ENCODE results near the gene ETV7.
"Not testable (repeated sequence)": the region's sequence is repeated elsewhere in the genome, so short reads cannot be mapped to it uniquely, and the experiment has no call there.

The ETV7 gene

DNA sequence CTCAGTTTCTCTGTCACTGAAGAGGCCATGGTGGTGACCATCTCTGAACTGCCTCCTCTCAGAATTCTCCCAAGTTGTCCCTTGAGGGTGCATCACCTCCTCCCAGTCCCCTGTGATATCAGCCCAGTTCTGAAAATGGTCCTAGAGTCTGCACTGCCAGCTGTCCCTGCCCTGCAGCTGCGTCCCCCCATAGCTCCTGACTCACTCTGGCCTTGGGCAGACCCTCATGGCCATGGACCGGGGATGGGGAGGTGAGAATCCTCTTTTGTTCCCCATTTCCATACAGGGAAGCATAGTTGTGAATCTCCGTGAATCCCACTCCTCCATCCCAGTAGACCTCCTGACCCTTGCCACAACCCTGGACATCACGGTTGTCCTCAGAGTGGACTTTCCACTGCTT, 4.5 kb downstream of the ETV7 start:
- DNase-seq: no peak

- no peak for DNase-seq
These were observed 5.7 kb downstream of the ETV7 start for GRCh38 chr6:36381502-36382389.

DNA sequence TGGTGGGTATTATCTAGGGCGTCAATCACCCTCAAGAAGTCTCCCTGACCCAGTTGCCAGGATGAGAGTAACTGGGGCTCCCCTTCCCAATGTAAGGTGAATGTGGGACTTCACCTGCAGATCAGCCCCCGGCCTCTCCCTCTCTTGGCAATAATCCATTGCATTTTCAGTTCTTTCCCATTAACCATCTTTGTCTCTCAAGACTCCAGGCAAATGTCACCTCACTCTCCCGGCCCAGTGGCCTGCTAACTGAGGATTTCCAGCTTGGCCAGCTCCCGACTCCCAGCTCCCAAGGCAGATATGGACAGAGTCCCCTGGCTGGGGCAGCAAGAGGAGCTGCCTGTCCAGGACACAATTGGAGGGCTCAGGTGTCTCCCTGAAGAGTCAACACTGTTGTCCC, 7.3 kb downstream of the ETV7 start:
- no peak for DNase-seq

DNA sequence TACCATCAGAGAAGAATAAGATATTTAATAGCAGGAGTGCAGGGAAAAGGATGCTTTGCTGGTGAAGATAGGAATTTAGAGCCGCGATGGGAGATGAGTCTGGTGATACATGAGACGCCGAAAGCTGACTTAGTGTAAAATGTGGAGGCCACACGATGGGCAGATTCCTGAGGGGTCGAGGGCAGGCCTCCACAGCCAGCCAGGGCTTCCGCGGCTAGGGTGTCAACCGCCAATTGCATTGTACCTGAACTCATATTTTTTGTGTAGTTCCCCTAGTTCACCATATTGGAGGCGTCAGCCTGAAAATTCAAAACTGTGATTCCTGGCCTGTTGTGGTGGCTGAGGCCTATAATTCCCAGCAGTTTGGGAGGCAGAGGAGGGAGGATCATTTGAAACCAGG, 8.5 kb downstream of the ETV7 start:
- DNase-seq: no peak

DNA sequence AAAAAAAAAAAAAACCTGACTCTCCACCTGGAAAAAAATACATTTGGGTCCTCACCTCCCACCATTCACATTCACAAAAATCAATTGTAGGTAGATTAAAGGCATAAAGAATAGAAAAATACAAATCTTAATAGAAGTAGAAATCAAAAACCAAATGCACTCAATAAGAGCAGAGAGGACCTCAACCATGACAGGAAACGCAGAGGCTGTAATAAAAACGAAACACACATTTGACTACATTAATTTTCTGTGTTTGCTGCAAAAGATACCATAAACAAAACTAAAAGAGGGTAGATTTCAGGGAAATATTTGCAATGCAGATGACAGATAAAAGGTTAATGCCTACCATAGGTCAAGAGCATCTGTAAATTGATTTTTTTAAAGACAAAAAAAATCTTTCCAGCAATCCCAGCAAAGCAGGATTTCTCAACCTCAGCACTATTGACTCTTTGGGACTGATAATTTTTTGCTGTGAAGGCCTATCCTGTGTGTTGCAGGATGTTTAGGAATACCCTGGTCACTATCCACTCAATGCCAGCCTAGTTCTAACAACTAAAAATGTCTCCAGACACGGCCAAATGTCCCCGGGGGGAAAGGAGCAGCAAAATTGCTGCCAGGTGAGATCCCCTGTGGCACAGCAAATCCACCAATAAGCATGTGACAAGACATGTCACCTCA, 9.1 kb downstream of the ETV7 start:
- DNase-seq: no peak

DNA sequence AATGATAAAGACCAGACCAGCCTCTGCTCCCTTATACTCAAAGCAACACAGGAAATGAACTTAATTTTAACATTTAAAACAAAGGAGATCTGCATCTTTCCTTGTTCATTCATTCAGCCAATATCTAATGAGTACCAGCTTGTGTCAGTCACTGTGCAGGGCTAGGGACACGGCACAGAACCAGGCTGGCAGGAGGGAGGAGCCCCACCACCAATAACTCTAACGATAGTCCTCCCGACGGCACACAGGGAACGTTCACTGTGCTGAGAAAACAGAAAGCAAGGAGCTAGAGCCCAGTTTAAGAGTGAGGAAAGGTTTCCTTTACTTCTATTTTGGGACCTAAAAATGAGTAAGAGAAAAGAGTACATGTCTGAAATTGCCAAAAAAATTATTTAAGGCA, 9.9 kb downstream of the ETV7 start:
- no peak for DNase-seq

- DNase-seq: no peak
These were observed 10.7 kb downstream of the ETV7 start for GRCh38 chr6:36376742-36377141.

DNA sequence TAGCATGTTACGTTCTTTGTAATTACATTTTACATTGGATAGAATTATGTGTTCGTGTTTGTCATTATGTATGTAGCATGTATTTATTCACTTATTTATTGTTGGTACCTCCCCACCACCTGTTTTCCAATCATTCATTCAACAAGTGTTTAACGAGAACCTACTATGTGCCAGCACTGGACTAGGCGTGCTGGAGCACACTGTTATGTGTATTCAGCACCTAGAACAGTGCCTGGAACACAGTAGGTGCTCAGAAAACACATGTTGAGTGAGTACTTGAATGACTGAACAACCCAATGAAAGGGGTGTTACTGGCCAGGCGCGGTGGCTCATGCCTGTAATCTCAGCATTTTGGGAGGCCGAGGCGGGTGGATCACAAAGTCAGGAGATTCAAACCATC, 11.3 kb downstream of the ETV7 start:
- DNase-seq: no peak

- no peak for DNase-seq
These were observed 11.8 kb downstream of the ETV7 start for GRCh38 chr6:36375644-36376155.

DNA sequence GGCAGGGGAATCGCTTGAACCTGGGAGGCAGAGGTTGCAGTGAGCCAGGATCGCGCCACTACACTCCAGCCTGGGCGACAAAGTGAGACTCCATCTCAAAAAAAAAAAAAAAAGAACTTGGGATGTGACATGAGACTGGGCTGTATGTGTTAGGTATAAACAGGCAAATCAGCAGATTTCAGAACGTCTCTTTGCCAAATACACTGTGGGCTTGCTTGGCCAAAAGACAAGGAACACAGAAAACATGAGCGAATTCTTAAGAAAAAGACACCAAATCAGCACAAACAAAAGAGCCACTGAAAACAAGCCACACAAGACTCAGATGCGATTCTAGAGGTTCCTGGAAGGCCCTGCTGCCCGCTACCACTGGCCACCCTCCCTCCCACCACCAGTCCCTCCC, 12.5 kb downstream of the ETV7 start:
- no peak for DNase-seq

DNA sequence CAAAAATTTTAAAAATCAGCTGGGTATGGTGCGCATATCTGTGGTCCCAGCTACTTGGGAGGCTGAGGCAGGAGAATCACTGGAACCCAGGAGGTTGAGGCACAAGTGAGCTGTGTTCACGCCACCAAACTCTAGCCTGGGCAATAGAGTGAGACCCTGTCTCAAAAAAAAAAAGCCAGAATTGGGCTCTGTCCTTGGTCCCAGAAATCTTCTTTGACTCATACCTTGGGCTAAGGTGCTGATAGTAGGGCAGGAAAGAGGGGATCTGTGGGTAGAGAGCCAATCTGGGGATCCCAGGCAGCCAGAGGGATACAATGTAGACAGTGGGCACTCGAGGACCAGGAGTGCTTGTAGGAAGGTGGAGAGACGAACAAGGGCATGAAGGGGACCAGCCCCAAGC, 13.3 kb downstream of the ETV7 start:
- DNase-seq: no peak

DNA sequence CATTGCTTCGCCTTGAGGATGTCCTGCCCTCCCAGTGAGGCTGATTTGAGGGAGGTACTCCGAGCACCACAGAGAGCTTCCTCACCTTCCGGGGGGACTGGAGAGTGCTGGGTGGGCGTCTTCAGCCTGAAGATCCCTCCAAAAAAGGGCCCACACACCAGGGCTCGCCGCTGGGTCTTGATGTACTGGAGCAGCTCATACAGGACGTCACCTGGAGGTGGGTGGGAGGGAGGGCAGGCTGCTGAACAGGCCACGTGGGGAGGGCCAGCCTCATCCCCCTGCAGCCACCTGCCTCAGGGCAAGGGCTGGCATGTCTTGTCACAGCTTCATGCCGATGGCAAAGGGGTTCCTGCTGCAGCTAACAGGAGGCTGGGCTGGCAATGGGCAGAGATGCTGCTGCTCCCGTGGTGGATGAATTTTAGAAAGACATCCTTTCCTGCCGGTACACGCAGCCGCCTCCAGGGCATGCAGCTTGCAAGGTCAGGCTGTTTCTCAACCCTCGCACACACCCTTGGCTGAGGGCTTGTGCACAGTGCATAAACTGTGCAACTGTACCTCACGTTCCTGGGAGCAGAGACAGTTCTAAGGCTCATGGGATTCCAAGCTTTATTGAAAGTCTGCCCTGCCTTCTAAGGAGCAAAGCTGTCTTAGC, 14.0 kb downstream of the ETV7 start:
- no peak for DNase-seq

GRCh38 chr6:36372088-36372487, 15.4 kb downstream of the ETV7 start:
- DNase-seq: no peak

GRCh38 chr6:36371211-36371610, 16.3 kb downstream of the ETV7 start:
- no peak for DNase-seq

- DNase-seq: no peak
These were observed 16.8 kb downstream of the ETV7 start for GRCh38 chr6:36370638-36371037.

DNA sequence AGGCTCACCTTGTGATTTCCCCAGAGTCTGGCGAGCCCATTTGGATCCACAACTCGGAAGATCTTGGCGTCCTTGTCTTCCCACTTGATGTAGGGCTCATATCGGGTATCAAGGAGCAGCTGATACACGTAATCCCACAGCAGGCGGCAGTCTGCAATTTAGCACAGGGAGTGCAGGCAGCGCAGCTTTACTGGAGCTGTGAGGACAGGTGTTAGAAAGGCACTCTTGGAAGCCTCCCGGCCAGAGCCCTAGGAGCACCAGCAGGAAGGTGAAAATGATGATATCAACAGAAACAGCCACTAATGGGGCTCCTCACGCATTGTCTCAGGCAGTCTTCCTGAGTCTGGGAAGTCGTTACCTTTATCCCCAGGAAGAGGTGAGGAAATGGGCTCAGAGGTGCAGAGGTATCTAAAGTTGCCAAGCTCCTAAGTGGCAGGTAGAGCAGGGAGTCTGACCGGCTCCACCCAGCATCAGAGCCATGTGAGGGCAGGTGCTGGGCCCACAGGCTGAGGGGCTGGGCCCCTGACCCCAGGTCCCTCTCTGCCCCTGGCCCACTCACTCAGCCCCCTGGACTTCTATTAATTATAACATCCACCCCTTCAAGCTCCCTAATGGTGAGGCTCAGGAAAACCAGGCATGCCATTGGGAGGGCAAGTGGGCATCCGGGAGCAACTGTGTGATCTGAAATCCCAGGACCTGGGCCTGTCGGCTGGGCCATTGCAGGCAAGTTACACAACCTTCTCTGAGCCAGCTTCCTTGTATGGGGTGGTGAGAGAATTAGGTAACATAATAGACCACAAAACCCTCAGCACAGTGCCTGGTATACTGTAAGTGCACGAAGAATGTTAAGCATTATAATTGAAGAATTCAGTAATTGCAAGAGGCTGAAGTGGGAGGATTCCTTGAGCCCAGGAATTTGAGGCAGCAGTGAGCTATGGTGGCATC, 18.3 kb downstream of the ETV7 start:
- DNase-seq: no peak

DNA sequence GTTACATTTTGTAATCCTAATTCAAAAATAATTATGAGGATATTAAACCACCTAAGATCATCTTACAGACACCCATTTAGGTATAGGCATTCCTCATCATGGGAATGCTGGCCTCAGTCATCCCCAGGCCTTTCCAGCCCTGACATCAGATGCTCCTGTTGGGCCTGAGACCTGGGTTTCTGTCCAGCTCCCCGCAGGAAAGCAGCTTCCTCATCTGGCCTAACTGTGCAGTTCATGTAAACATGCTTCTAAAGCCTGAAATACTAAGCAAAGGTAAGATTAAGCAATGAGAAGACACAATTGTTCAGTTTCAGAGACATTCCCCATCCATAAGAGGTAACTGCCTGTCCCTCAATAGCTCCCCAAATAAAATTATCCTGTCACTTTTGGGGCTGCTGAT, 19.0 kb downstream of the ETV7 start:
- DNase-seq: no peak

GRCh38 chr6:36367743-36368142, 19.7 kb downstream of the ETV7 start:
- DNase-seq: no peak

GRCh38 chr6:36364669-36365479, 22.6 kb downstream of the ETV7 start:
- peak; percentile 17 for DNase-seq

- DNase-seq: not testable (repeated sequence)
These were observed 23.3 kb downstream of the ETV7 start for GRCh38 chr6:36364061-36364635.

DNA sequence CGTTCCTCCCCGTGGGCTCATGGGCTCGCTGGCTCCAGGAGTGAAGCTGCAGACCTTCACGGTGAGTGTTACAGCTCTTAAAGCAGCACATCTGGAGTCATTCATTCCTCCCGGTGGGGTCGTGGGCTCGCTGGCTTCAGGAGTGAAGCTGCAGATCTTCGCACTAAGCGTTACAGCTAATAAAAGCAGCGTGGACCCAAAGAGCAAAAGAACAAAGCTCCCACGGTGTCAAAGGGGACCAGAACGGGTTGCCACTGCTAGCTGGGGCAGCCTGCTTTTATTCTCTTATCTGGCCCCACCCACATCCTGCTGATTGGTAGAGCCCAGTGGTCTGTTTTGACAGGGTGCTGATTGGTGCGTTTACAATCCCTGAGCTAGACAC, 24.1 kb downstream of the ETV7 start:
- not testable (repeated sequence) for DNase-seq
